Activated CD4-positive, alpha-beta T cell treated with anti-CD3 and anti-CD28 coated beads, Interleukin-2, amount 50 U/mL, for 48 hours (primary cell): Measurements from ENCODE around the gene PHF24.

Source experiments
- DNase-seq, 2 experiments: peaks; one replicate each; pipeline ENCODE4 v3.0.0-alpha.2; 2020

Gene PHF24

DNA sequence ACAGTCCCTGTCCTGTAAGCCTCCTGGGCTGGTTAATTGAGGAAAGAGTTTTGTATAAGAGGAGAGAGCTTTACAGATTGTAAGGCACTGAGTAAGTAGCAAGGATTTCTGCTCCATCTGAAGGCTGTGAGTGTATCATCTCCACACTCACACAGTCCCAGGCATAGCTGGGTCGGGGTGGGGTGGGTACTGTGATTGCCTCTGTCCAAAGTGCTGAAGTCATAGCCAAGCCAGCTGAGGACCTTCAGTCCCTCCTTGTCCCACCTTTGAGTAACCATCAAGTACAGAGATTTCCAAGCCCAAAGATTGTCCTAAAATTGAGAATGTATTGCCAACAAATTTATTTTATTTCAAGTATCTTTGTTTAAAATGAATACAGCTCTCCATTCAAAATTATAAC, 26.0 kb downstream of the PHF24 start:
- peak in 1 of 2 experiments; percentile 20 for DNase-seq

DNA sequence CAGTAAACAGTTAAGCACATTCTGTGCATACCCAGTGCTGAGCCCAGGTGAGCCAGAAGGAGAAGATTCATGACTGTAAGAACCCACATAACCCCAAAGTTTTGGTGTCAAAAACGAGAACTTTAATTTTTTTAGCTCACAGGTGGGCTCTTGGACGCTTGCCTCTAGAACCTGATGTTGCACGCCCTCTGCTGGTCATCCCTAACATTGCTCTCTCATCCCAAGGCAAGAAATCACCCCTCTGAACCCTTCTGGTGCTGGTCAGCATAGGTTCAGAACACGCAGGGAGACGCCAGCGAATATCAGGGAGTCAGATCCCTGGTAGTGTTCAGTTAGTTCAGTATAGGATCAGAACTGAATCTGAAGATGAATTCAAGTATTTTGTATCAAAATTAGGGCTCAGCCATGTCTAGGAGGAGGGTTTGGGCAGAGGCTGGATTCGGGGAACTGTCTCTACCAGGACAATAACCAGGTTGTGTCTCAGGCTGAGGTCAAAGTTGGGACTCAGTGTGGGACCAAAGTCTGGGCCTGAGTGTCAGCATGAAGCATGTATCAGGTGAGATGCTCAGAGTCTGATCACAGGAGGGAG, 27.3 kb downstream of the PHF24 start:
- DNase-seq, result peak; percentile 73 to 81

DNA sequence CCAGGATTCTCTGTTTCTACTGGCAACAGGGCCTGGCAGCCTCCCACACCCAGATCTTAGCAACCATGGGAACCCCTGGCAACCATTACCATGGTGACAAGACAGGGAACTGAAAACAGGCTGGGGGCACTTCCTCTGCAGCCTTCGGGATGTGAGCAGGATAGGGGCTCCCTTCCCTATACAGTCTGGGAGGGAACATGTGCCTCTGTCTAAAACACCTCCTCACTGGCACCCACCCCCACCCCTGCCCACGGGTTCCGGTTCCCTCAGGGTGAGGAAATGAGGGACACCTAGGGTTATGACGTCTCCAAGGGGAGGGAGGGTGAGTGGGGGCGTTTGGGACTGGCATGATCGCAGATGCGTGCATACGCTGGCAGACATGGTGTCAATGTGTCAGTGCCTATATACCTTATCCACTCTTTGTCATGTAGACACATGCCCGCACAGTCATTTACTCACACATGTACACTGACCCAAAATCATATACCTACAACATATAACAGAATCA, 28.5 kb downstream of the PHF24 start:
- peak; percentile 43 to 49 for DNase-seq

DNA sequence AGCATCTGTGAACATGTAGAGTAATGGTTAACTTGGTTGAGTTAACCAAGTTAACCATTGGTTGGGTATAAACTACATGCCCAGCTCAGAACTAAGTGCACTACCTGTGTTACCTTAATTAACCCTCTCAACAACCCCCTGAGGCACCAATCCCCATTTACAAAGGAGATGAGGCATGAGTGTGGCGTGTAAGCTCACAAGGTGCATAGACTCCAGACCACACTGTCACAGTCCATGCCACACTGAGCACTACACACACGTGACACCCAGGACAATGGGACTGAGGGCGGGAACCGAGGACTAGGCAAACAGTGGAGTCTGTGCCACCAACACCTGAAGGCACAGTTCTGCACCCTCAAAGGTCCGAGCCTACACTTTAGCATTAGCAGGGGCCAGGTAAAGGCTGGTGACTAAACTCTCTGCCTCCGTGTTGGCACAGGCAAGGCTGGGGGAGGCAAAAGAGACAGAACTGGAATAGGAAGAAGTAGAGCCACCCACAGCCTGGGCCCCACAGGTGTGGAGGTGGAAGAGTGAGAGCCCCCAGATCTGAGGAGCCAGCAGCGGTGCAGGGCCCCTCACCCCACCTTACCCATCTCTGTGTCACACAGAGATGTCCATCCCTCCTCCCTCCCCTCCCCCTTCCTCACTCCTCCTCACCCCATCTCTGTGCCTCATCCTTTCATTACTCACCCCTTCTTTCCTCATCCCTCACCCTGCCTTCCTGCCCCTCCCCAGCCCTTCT, 29.2 kb downstream of the PHF24 start:
- peak in 1 of 2 experiments; percentile 21 for DNase-seq

DNA sequence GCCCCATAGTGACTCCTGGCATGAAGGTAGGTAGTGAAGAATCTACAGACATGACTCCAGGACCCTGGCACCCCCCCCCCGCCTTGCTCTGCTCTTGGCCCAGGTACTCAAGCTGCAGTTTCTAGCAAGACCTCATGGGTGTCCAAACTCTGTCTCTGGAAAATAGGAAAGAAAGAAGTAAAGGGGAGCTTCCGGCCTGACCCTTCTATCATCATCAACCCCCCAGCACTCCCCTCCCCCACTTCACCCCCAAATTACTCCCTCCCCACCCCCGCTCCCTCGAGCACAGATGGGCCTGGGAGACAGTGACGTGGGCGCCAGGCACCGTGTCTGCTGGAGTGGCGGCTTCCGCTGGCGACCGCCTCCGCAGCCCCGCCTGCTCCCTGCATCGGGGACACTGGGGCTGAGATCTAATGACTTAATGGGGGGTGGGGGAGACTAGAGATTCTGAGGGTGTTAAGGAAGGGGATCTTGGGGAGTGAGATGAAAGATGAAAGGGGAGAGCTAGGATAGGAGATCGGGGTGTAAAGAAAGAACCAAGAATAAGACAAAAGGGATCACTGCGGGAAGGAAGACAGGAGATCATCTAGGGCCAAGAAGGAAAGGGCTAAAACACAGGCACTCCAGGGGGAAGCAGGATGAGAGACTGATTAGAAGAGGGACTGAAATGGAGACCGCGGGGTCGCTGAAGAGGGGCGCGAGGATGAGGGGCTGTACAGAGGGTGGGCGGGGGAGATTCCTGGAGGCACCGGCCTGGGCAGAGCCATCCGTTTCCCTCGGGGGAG, 30.3 kb downstream of the PHF24 start:
- DNase-seq, result peak; percentile 46 to 53

DNA sequence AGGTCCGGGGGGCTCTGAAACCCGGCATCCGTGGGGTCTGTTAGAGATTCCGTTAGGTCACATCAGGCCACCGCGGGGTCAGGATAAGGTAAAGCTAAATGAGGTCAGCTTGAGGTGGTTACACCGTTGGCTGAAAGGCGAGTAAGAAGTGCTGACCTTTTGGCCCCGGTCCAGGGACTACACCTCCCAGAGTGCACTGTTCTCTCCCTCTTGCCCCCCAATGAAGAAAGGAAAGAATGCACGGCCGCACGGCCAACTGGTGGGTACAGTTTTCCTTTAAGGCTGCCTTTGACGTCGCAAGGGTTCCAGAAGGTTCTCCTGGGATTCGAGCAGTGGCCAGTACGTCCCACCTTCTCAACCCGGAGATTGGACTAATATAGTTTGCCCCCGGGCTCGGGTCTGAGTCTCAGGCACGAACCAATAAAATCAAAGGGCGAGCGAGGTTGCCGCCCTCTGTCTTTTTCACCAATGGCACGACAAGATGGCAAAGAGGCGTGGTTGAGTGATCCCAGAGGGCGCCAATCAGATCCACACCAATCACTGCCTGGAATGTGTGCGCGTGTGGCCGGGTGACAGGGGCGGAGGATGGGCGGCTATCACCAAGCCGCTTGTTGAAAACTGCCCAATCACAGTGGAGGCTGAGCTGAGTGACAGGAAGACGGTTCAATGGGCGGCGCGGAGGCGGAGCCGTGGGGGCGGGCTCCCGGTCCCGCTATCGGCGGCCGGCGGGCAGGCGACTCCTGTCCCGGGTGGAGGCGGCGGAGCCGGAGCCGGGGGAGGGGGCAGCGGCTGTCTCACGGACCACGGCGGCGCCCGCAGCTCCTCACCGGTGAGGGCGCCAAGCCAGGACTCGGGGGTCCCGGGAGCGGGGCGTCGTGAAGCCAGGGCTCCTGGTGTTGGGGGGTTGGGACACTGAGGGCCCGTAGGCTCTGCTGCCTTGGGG, 31.2 kb downstream of the PHF24 start, which contains the start of gene DNAJB5:
Gene DNAJB5 (plus strand): TSS at position 743 of the 943 bp plus-strand sequence. CDS start 886 bp downstream, outside the sequence.
- peak; percentile 95 to 98 for DNase-seq

DNA sequence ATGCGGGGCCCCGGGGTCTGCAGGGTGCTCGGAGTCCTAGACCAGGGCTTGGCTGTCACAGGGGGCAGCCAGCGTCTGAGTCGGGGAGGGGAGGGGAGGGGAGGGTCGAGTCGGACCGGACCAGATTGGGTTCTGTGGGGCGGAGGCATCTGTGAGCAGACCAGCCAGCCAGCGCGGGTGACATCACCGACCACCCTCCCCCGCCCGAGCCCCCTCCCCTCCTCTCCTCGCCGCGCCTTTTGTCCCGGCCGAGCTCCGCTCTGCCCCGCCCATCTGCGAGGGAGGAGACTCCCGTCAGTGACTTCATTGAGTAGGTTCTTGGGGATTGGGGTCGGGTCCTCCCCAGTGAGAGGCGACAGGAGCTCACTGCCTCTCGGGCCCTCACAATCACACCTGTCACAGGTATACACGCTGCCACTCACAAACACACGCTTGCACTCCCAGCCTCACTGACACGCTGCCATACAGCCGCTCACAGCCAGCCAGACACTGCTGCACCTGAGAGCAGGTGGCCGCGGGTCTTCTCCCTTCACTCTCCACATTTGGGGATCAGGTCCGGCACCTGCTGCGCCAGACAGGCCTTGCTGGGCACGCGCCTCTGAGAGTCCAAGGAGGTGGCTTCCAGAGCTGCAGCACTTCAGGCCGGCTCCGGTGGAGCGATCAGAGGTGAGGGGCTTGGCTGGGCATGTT, 32.0 kb downstream of the PHF24 start:
- DNase-seq, result peak; percentile 45 to 49

DNA sequence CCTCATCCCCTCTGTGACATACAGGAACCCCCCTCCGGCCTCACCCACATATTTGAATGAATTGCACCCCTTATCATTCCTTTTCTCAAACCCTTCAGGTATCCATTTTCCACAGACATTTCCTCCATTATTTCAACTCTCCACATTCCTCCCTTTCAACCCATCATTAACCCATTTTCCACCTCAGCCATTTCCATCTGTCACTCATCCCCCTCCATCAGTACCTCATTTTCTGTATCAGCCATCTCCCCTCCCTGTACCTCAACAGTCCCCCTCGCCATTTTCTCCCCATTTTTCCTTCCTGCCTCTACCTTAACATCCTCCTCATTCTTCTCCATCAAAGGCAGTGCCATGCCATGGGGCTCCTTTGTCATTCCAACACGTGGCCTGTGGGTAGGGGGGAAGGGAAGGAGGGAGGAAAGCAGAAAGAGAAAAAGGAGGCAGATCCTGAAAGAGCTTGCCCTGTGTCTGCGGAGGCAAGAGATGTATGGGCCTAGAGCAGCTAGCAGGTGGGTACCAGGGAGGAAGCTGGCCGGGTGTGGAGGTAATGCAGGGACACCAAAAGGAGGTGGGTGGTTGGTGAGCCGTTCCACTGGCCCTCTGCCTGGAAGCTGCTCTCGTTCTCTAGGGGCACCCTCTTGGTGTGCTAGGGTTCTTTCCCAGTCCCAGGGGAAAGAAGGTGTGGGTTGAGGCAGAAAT, 33.0 kb downstream of the PHF24 start:
- no peak for DNase-seq

DNA sequence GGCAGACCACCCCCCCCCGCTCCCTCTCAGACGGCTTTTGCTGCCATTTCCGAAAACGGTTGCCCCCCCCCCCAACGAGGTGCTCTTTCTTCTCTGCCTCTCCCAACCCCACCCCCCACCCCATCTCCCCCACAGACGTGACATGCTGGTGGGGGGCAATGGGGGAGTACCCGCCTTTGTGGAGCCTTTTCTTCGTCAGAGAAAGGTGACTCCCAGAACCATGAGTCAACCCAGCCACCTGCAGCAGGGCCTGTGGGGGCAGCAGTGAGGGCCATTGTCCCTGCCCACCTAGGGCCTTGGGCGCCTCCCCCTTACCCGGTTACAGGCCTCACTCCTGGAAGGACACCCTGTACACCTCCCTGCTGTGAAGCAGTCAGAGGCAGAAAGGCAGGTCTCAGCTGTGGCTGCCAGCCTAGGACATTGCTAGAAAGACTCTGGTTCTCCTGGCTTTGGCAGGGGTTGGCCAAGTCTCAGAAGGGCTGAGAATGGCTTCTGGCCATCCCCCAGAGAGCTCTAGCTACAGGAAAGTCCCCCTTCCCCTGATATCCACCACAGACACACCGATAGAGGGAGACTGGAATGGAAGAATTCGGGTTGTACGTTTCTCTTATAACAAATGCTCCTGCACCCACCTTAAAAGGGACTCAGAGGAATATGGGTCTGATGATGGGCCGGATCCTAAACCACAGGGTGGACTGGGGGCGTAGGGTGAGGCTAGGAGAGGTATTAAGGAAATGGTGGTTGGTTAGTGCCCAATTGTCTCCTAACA, 33.7 kb downstream of the PHF24 start:
- peak; percentile 34 to 48 for DNase-seq

DNA sequence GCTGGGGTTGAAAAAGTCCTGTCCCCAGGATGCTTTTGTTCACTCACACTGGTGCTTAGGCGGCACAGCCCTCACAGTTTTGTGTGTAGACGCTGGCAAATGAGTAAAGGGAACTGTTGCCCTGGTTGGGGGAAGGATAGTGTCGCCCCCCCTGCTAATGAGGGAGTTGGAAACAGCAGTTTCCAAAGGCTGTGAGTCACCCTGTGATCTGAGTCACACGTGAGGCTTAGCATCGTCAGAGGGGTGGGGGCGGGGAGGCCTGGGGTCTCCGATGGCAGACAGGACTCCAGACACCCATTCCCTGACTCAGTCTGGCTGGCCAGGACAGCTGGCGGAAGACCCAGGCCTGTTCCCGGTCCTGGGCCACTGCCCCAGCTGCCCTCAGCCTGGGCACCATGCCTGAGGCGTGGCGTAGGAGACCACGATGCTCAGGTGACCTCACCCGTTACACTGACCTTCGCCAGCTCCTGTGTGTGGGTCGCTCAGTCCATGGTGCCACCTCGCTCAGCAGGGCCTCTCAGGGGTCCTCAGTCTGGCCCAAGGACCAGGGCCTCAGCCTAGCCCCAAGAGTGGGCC, 34.4 kb downstream of the PHF24 start:
- DNase-seq, result peak; percentile 62 to 72

DNA sequence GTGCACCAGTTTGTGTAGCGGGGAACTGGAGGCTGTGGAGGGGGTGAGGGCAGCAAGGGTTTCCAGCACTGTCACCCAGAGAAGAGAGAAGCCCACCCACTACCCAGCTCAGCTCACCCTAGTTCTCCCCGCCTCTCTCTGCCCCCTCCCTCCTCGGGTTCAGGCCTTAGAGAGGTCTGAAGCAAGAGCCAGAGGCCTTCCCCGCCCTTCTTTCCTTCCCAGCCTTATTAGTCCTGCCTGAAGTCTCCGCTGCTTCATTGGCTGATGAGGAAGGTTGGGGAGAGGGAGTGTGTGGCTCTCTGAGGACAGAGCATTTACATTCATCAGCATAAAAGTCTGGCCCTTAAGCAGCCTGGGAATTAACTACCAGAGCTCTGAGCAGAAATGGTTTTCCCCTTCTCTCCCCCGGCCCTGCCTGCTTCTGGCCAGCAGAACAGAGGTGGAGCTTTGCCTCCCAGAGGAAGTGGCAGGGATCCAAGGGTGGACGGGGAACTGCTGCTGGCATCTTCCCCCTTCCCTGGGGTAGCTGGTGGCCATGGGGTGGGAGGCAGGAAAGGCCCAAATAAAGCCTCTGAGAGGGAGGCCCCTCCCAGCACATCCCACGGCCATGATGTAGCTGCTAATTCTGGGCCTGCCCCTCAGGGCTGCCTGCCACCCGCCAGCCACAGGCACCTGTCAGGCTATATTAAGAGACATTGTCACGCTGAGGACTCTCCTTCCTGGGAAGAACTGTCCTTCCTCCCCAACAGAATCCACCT, 35.6 kb downstream of the PHF24 start:
- DNase-seq, result peak; percentile 18 to 36

DNA sequence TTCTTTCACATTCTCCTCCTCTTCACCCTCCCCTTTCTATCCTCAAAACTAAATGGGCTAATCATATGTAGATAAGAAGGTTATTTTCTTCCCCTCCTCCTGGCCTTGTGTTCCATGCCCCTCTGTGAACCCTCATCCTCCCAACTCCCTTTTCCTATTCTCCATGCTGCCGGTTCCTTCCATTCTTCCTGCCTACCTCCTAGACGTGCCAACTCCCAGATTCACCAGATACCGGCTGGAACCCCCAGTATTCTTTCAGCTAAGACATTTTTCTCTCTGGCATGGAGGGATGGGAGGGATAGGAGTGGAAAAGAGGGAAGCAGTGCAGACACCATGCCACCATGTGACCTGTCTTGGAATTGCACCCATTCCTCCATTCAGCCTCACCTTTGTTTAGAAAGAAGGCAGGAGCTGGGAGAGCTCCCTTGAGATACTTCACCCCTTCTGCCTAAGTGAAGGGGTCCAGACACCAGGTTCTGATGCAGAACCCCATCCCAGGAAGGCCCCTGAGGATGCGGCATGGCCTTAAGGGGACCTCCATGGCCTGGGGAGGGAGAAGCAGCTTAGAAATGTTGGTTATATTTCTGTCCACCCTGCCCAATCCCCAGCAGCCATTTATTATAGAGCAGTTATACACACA, 36.3 kb downstream of the PHF24 start:
- DNase-seq, result peak in 1 of 2 experiments; percentile 11

DNA sequence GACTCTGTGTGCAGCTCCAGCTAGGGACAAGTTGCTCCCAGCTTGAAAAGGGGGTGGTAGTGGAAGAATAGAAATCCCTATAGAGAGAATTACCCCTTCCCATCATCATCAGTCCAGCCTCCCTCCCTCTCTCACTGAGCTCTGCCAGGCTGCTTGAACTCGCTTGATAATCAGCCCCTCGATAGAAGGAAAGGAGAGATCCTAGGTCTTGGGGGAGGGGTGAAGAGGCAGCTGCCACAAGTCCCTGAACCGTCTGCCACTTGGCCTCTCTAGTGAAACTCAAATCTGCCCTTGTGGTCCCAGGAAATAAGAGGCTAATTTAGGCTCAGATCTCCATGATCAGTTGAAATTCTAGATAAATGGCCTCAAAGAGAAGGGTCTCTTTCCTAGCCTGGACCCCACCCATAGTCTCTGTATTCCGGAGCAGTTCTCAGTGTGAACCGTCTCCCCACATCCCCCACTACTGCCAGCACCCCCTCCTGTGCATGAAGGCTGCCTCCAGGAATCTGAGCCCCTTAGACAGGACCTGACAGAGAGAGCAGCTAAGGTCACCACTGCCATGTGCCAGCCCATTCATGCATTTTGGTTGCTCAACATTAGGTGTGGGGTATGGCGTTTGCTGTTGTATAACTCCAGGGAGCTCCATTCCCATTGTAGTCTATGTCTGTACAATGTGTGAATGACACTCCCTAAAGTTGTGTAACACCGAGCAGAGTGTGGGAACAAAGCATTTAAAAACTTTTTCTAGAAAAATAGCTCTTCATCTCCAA, 37.0 kb downstream of the PHF24 start:
- DNase-seq, result no peak

DNA sequence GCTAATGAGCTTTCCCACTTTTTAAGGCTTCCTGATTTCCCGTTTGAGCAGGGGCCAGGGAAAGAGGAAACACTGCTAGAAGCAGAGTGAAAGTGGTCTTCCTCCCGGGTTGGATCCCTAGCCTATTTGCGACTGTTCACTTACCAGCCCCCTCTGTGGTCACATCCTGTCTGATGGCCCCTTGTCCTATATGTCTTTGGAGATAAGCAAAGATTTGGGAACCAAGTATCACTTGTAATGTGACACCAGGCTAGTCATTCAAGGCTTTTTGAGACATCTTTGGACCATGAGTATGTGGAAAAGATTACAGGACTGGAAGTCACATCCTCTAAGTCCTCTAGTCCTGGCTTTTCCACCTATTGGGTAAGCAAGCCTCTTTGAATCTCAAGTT, 37.6 kb downstream of the PHF24 start:
- DNase-seq, result no peak

DNA sequence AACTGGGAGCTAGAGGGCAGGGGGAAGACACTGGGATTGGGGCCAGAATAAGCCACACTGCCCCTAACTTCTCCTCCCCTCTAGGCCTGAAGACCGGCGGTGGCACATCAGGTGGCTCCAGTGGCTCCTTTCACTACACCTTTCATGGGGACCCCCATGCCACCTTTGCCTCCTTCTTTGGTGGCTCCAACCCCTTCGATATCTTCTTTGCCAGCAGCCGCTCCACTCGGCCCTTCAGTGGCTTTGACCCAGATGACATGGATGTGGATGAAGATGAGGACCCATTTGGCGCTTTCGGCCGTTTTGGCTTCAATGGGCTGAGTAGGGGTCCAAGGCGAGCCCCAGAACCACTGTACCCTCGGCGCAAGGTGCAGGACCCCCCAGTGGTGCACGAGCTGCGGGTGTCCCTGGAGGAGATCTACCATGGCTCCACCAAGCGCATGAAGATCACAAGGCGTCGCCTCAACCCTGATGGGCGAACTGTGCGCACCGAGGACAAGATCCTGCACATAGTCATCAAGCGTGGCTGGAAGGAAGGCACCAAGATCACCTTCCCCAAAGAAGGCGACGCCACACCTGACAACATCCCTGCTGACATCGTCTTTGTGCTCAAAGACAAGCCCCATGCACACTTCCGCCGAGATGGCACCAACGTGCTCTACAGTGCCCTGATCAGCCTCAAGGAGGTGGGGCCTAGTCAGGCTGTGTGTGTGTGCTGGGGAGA, 38.3 kb downstream of the PHF24 start:
- DNase-seq, result no peak

DNA sequence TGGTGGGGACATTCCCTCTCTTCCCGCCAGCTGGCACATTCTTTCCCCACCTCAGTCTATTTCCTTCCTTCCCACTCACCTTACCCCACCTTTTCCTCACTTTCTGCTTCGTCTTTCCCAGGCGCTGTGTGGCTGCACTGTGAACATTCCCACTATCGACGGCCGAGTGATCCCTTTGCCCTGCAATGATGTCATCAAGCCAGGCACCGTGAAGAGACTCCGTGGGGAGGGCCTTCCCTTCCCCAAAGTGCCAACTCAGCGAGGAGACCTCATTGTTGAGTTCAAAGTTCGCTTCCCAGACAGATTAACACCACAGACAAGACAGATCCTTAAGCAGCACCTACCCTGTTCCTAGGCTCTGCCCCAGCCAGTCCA, 38.8 kb downstream of the PHF24 start:
- no peak for DNase-seq

DNA sequence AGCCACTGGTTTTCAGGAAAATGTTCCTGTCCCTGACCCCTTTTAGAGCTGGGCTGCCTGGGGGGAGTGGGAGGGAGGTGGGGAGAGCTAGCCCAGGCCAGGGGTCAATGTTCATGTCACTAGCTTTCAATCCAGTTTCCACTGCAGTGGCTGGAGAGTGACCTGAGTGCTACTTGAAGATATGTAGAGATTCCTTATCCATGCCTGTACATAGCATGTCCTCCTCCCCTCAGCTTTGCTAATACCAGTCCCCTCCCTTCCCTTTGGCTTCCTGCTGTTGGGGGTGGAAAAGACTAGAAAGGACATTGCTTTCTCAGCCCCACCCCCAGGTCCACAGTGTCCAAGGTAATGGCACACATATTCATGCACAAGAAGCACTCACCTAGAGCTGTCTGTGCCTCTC, 39.3 kb downstream of the PHF24 start:
- no peak for DNase-seq
